Measurements from ENCODE around the gene VARS1. TPM values are rescaled to one million over a fixed set of nuclear protein-coding genes. Genes with fewer than 3 reads are reported as not detected.

Gene VARS1
- total RNA-seq, 1 donor from 2014 or later, result 22.5 TPM

GRCh38 chr6:31758281-31758680 lies 37.3 kb downstream of the VARS1 start:
- DNase-seq (no peak), ATAC-seq (no peak)
- intact Hi-C loops (cut with micrococcal nuclease), result no loop called here

GRCh38 chr6:31752739-31753319 lies 42.7 kb downstream of the VARS1 start:
- DNase-seq, result no peak
- intact Hi-C loops (cut with micrococcal nuclease), result no loop called here
- ATAC-seq, result no peak

- intact Hi-C loops (cut with micrococcal nuclease), result no loop called here
- no peak for ATAC-seq
- no peak for DNase-seq
Measured at GRCh38 chr6:31750411-31751022, 45.0 kb downstream of the VARS1 start.

GRCh38 chr6:31749301-31750036 lies 46.1 kb downstream of the VARS1 start:
- DNase-seq (no peak), ATAC-seq (no peak)
- intact Hi-C loops (cut with micrococcal nuclease), result no loop called here

Other genes with a start within 250 kb of the VARS1 start
- 2.1 TPM for gene ATP6V1G2, start 249.1 kb downstream of the VARS1 start, total RNA-seq
- gene NFKBIL1, start 248.1 kb downstream of the VARS1 start, total RNA-seq, result 12.7 TPM
- not detected for gene LTA, start 223.5 kb downstream of the VARS1 start, total RNA-seq
- gene TNF, start 220.2 kb downstream of the VARS1 start, total RNA-seq, result 0.35 TPM
- 0.40 TPM for gene LTB, start 213.3 kb downstream of the VARS1 start, total RNA-seq
- 6.9 TPM for gene LST1, start 209.5 kb downstream of the VARS1 start, total RNA-seq
- not detected for gene NCR3, start 202.7 kb downstream of the VARS1 start, total RNA-seq
- 15.5 TPM for gene AIF1, start 180.5 kb downstream of the VARS1 start, total RNA-seq
- gene PRRC2A, start 175.0 kb downstream of the VARS1 start, total RNA-seq, result 76.9 TPM
- 283 TPM for gene BAG6, start 143.1 kb downstream of the VARS1 start, total RNA-seq
- 2.4 TPM for gene APOM, start 139.9 kb downstream of the VARS1 start, total RNA-seq
- gene C6orf47, start 135.0 kb downstream of the VARS1 start, total RNA-seq, result 18.6 TPM
- gene GPANK1, start 130.8 kb downstream of the VARS1 start, total RNA-seq, result 19.2 TPM
- gene CSNK2B, start 129.7 kb downstream of the VARS1 start, total RNA-seq, result 111 TPM
- 3.9 TPM for gene LY6G5B, start 125.8 kb downstream of the VARS1 start, total RNA-seq
- gene LY6G5C, start 114.7 kb downstream of the VARS1 start, total RNA-seq, result 1.8 TPM
- gene ABHD16A, start 92.4 kb downstream of the VARS1 start, total RNA-seq, result 29.0 TPM
- gene LY6G6F, start 88.9 kb downstream of the VARS1 start, total RNA-seq, result not detected
- gene LY6G6D, start 80.4 kb downstream of the VARS1 start, total RNA-seq, result not detected
- not detected for gene LY6G6C, start 74.0 kb downstream of the VARS1 start, total RNA-seq
- 0.52 TPM for gene MPIG6B, start 72.4 kb downstream of the VARS1 start, total RNA-seq
- gene DDAH2, start 66.5 kb downstream of the VARS1 start, total RNA-seq, result 27.6 TPM
- gene CLIC1, start 59.2 kb downstream of the VARS1 start, total RNA-seq, result 77.4 TPM
- gene MSH5, start 55.7 kb downstream of the VARS1 start, total RNA-seq, result 1.3 TPM
- gene SAPCD1, start 33.1 kb downstream of the VARS1 start, total RNA-seq, result 0.47 TPM
- 12.8 TPM for gene VWA7, start 18.4 kb downstream of the VARS1 start, total RNA-seq
- 20.1 TPM for gene LSM2, start 11.2 kb upstream of the VARS1 start, total RNA-seq
- 2.0 TPM for gene HSPA1L, start 19.5 kb upstream of the VARS1 start, total RNA-seq
- gene HSPA1A, start 19.8 kb upstream of the VARS1 start, total RNA-seq, result 341 TPM
- 233 TPM for gene HSPA1B, start 32.0 kb upstream of the VARS1 start, total RNA-seq
- gene NEU1, start 67.1 kb upstream of the VARS1 start, total RNA-seq, result 24.9 TPM
- gene SLC44A4, start 83.2 kb upstream of the VARS1 start, total RNA-seq, result not detected
- gene EHMT2, start 101.9 kb upstream of the VARS1 start, total RNA-seq, result 17.1 TPM
- 3.3 TPM for gene ZBTB12, start 106.3 kb upstream of the VARS1 start, total RNA-seq
- gene C2, start 132.0 kb upstream of the VARS1 start, total RNA-seq, result 5.8 TPM
- 39.6 TPM for gene CFB, start 150.3 kb upstream of the VARS1 start, total RNA-seq
- 42.0 TPM for gene NELFE, start 163.2 kb upstream of the VARS1 start, total RNA-seq
- 31.5 TPM for gene SKIC2, start 163.4 kb upstream of the VARS1 start, total RNA-seq
- gene DXO, start 176.4 kb upstream of the VARS1 start, total RNA-seq, result 11.5 TPM
- gene C4A, start 186.3 kb upstream of the VARS1 start, total RNA-seq, result 96.3 TPM
- gene C4B, start 219.0 kb upstream of the VARS1 start, total RNA-seq, result 84.0 TPM
- 0.52 TPM for gene CYP21A2, start 242.7 kb upstream of the VARS1 start, total RNA-seq